GM12875 (cell line): ENCODE data around the gene EPHX1.
"Not testable (repeated sequence)": the region's sequence is repeated elsewhere in the genome, so short reads cannot be mapped to it uniquely, and the experiment has no call there.

Experiments
- H3K4me3 ChIP-seq: one replicate; pipeline ENCODE4 v1.5.1; 2011; ENCODE audit warnings: low read depth, low read length, control low read depth
- TF ChIP-seq, protein P1 (sequence below): IDR thresholded peaks from 2 replicates; pipeline ENCODE4 v1.5.1; 2011; ENCODE audit warnings: low read depth, mild to moderate bottlenecking, control low read depth, inconsistent platforms, low read length, moderate library complexity, borderline replicate concordance; ENCODE audit not compliant: insufficient read depth

The EPHX1 gene

DNA sequence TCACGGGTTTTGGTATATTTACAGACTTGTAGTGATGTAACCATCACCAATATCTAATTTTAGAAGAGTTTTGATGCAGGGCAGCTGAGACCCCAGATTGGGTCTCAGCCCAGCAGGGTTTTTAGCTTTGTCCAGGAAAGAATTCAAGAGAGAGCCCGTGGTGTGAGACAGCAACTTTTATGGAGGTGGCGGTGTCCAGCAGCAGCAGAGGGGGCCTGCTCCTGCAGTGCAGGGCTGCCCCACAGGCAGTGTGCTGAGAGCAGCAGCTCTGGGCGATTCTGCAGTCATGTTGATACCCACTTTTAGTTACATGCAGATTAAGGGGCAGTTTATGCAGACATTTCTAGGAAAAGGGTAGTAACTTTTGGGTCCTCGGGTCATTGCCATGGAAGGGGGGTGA, 1.8 kb upstream of the EPHX1 start:
- TF ChIP-seq, protein P1, sequence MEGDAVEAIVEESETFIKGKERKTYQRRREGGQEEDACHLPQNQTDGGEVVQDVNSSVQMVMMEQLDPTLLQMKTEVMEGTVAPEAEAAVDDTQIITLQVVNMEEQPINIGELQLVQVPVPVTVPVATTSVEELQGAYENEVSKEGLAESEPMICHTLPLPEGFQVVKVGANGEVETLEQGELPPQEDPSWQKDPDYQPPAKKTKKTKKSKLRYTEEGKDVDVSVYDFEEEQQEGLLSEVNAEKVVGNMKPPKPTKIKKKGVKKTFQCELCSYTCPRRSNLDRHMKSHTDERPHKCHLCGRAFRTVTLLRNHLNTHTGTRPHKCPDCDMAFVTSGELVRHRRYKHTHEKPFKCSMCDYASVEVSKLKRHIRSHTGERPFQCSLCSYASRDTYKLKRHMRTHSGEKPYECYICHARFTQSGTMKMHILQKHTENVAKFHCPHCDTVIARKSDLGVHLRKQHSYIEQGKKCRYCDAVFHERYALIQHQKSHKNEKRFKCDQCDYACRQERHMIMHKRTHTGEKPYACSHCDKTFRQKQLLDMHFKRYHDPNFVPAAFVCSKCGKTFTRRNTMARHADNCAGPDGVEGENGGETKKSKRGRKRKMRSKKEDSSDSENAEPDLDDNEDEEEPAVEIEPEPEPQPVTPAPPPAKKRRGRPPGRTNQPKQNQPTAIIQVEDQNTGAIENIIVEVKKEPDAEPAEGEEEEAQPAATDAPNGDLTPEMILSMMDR: no peak
- H3K4me3 ChIP-seq: no peak overlapping the region

DNA sequence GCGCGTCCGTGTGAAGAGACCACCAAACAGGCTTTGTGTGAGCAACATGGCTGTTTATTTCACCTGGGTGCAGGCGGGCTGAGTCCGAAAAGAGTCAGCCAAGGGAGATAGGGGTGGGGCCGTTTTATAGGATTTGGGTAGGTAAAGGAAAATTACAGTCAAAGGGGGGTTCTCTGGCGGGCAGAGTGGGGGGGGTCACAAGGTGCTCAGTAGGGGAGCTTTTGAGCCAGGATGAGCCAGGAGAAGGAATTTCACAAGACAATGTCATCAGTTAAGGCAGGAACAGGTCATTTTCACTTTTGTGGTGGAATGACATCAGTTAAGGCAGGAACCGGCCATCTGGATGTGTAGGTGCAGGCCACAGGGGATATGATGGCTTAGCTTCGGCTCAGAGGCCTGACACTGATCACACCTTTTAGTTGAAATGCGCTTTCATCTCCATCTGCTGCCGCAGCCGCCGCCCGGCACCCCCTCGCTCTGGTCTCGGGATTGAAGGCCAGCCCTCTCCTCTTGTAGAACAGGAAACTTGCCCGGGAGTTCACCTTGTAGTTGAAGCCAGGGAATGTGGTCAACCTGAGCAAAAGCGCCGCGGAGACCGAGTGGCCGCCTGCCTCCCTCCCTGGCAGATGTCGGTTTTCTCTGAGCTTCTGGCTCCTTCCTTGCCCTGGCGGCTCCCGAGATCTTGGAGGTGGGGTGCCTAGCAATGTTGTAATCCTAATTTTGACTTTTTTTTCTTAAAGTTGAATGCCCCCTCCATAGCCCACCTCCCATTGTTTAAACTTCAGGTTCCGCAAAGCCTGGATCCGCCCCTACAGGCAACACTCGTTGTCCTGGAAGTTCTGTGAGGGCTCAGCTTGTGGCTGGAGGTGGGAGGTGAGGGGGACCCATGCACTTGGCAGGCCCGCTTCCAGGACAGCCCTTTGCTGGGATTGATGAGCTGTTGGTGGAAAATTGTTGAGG, 935 bp downstream of the EPHX1 start:
- H3K4me3 ChIP-seq: peak overlapping the region; percentile 52

DNA sequence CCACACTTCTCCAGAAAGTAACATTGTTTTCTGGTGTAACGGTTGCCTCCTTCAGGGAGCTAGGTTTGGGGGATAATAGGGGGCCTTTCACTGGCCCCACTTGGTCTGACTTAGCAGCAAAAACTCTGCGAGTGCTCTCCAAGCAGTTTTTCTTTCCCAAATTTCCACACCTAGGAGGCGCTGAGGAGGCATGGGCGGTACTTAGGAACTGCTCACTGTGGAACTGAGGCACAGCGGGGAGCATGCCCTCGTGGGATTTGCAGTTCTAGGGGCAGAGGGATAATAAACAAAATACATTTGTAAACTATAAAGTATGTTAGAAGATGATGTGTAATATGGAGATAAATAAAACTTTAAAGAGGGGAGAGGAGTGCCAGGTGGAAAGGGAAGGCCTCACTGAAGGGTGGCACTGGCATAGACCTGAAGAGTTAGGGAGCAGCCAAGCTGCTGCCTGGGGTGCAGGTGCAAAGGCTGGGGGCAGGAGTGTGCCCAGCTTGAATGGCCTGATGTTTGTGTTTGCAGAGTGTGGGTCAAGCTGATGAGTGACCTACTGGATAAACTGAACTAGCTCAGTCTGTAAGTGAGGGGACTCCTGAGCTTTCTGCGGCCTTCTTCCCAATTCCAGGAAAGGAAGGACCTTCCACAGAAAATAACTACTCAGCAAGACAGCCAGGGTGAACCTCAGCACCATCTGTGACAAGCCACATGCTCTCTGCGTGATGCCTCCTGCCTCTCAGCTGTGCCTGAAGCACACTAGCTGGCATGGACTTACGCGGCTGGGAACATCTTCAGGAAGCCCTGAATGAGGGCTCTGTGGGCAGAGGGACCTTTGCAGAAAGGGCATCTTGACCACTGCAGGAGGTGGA, 1.9 kb downstream of the EPHX1 start:
- H3K4me3 ChIP-seq: no peak overlapping the region
- TF ChIP-seq, protein P1: no peak

- TF ChIP-seq, protein P1: no peak
- H3K4me3 ChIP-seq: no peak overlapping the region
Observed at GRCh38 chr1:225812488-225813213, 2.7 kb downstream of the EPHX1 start.

GRCh38 chr1:225813214-225813964, 3.5 kb downstream of the EPHX1 start:
- no peak overlapping the region for H3K4me3 ChIP-seq
- TF ChIP-seq, protein P1: no peak

GRCh38 chr1:225814381-225814780, 4.5 kb downstream of the EPHX1 start:
- TF ChIP-seq, protein P1: no peak
- no peak overlapping the region for H3K4me3 ChIP-seq

DNA sequence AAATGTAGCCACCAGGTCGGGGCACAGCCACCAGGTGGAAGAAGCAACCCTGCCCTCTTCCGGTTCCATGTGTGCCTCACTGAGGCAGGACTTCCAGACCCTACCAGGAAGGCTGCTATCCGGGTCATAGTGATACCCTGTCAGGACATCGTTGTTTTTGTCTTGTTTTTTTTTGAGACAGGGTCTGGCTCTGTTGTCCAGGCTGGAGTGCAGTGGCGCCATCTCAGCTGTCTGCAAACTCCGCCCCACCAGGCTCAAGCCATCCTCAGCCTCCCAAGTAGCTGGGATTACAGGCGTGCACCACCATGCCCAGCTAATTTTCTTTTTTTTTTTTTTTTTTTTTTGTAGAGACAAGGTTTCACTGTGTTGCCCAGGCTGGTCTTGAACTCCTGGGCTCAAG, 5.2 kb downstream of the EPHX1 start:
- H3K4me3 ChIP-seq: not testable (repeated sequence)
